Fibroblast of the aortic adventitia (primary cell): ENCODE results near the gene VASP. TPM values are rescaled to one million over a fixed set of nuclear protein-coding genes. Genes with fewer than 3 reads are reported as not detected.

Source experiments
- DNase-seq: peaks from one replicate; pipeline ENCODE4 v3.0.0-alpha.2; 2010; ENCODE audit warnings: low read depth
- H3K4me3 ChIP-seq: 2 replicates; pipeline ENCODE4 v1.5.1; 2011; ENCODE audit warnings: low read depth, mild to moderate bottlenecking, control low read depth, low read length, moderate library complexity
- total RNA-seq: library from RNA; depleted of rRNA; stranded (reverse); fragments of >200 nt; gene quantifications from 2 replicates; pipeline ENCODE4 v1.2.3, GENCODE V29; 2012; ENCODE audit warnings: low replicate concordance
- TF ChIP-seq, protein P1 (sequence below): IDR thresholded peaks from 2 replicates; pipeline ENCODE4 v1.5.1; 2011; ENCODE audit warnings: mild to moderate bottlenecking, low read length, control low read depth, inconsistent platforms; ENCODE audit not compliant: insufficient read depth

VASP gene
- 31.6 and 33.3 TPM in 2 replicates for total RNA-seq

DNA sequence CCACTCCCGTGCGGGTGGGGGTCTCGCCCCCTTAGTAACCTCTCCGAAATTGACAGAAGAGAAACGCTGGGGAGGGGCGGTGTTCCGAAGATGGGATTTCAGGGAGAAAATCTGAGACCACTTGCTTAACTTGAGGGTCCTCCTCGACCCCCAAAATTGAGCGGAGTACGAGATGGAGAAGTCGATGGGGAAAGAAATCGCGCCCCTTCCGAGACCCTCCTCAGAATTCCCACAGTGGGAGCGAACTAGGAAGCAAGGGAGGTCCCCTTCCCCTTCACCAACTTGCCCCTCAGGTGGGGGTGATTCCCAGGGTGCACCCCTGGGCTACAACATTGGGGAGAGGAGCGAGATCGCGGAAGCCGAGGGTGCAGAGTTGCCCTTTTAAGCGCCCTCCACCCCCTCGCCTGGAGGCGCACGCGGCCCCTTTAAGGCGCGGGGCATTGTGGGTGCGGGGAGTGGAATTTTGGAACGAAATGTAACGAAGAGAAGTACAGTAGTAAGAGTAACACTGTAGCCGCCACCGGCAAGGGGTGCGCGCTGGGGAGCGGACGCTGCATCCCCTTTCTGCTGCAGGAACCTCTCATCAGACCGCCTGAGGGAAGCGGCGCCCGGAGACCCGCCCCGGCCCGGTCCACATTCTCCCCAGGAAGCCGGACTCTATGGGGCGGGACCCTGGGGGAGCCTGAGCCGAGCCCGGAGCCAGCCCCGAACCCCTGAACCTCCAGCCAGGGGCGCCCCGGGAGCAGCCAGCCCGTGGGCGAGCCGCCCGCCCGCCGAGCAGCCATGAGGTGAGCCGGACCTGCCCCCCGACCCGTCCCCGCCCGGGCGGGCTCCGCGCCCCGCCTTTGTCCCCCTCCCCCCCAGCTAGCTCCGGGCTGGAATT, at the start of gene VASP:
Gene VASP (plus strand): TSS at position 491 of the 883 bp plus-strand sequence. CDS start 293 bp downstream, at position 784.
- TF ChIP-seq, protein P1, sequence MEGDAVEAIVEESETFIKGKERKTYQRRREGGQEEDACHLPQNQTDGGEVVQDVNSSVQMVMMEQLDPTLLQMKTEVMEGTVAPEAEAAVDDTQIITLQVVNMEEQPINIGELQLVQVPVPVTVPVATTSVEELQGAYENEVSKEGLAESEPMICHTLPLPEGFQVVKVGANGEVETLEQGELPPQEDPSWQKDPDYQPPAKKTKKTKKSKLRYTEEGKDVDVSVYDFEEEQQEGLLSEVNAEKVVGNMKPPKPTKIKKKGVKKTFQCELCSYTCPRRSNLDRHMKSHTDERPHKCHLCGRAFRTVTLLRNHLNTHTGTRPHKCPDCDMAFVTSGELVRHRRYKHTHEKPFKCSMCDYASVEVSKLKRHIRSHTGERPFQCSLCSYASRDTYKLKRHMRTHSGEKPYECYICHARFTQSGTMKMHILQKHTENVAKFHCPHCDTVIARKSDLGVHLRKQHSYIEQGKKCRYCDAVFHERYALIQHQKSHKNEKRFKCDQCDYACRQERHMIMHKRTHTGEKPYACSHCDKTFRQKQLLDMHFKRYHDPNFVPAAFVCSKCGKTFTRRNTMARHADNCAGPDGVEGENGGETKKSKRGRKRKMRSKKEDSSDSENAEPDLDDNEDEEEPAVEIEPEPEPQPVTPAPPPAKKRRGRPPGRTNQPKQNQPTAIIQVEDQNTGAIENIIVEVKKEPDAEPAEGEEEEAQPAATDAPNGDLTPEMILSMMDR = no peak
- DNase-seq = peak; percentile 81
- peak within 1 kb of the TSS; percentile 98 for H3K4me3 ChIP-seq

- no peak overlapping the region for H3K4me3 ChIP-seq
- no peak for DNase-seq
- TF ChIP-seq, protein P1 = no peak
Observed at GRCh38 chr19:45457776-45458175, 49.5 kb upstream of the VASP start.

- no peak for DNase-seq
- no peak overlapping the region for H3K4me3 ChIP-seq
- TF ChIP-seq, protein P1 = no peak
Observed at GRCh38 chr19:45460807-45461347, 46.4 kb upstream of the VASP start.

GRCh38 chr19:45462174-45462573, 45.1 kb upstream of the VASP start:
- TF ChIP-seq, protein P1 = no peak
- no peak for DNase-seq
- H3K4me3 ChIP-seq = no peak overlapping the region

- TF ChIP-seq, protein P1 = no peak
- DNase-seq = no peak
- H3K4me3 ChIP-seq = no peak overlapping the region
Observed at GRCh38 chr19:45463241-45463640, 44.0 kb upstream of the VASP start.

DNA sequence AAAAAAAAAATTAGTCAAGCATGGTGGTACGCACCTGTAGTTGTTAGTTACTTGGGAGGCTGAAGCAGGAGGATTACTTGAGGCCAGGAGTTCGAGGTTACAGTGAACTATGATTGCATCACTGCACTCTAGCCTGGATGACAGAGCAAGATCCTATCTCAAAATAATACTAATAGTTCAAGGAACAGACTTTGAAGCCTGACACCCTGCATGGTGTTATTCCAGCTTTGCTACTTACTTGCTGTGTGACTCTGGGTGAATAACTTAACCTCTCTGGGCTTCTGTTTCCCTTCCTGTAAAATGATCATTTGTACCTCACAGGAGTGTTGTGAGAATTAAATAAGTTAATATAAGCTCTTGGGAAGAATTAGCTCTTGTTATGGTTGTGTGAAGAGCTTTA, 43.0 kb upstream of the VASP start:
- TF ChIP-seq, protein P1 = no peak
- DNase-seq = no peak
- H3K4me3 ChIP-seq = no peak overlapping the region
